PFSK-1 (cell line): Measurements from ENCODE around the gene ACTRT3. TPM values are rescaled to one million over a fixed set of nuclear protein-coding genes. Genes with fewer than 3 reads are reported as not detected.
A peak's percentile ranks its signal among the peaks of the same experiment; 100 is the strongest.

Source experiments
- FOXP2 ChIP-seq: optimal IDR thresholded peaks from 2 replicates; pipeline ENCODE3; 2011; ENCODE audit warnings: borderline replicate concordance, control low read depth, inconsistent platforms; ENCODE audit not compliant: insufficient read depth; ENCODE audit errors: extremely low read length, extremely low read depth
- POLR2AphosphoS5 ChIP-seq: IDR thresholded peaks from 2 replicates; pipeline ENCODE4 v1.6.1; 2012; ENCODE audit warnings: low read depth, mild to moderate bottlenecking, control low read depth, low read length, moderate library complexity
- REST ChIP-seq, 2 experiments: IDR thresholded peaks; 2 replicates each; pipeline versions ENCODE4 v1.6.1 to v1.8.0; 2011 to 2012; ENCODE audit warnings: low read depth in 2 of 2, low read length in 2 of 2, control low read depth in 1 of 2, inconsistent platforms in 1 of 2, mild to moderate bottlenecking in 1 of 2, moderate library complexity in 1 of 2; ENCODE audit not compliant: insufficient read depth in 1 of 2
- SIN3A ChIP-seq: IDR thresholded peaks from 2 replicates; pipeline ENCODE4 v1.6.1; 2012; ENCODE audit warnings: mild to moderate bottlenecking, low read length, moderate library complexity, borderline replicate concordance; ENCODE audit not compliant: insufficient read depth
- TAF1 ChIP-seq: IDR thresholded peaks from 2 replicates; pipeline ENCODE4 v1.6.1; 2012; ENCODE audit warnings: low read length, control low read depth, borderline replicate concordance; ENCODE audit not compliant: insufficient read depth
- polyA plus RNA-seq: library from polyadenylated mRNA; unstranded; fragments of >200 nt; gene quantifications from one replicate; pipeline ENCODE4 v1.2.1, GENCODE V29; 2012; ENCODE audit warnings: low read depth, missing spikeins; ENCODE audit not compliant: insufficient read length

ACTRT3 gene
- polyA plus RNA-seq, result 0.70 TPM

GRCh38 chr3:169769287-169770181 is at the start of gene ACTRT3:
TSS of gene ACTRT3 (minus strand) at chr3:169769561. CDS start at chr3:169769520, 41 bp downstream.
- TF ChIP-seq FOXP2 (peak; percentile 16), REST (IDR thresholded peaks at IDR 0.05; ENCODE audit: insufficient read depth in 1 of 2, low read depth in 2 of 2, low read length in 2 of 2) (no peak), TAF1 (no peak)

GRCh38 chr3:169818316-169818715 is 49.0 kb upstream of the ACTRT3 start:
- TF ChIP-seq FOXP2 (no peak), TAF1 (no peak), POLR2AphosphoS5 (no peak), REST (IDR thresholded peaks at IDR 0.05; ENCODE audit: insufficient read depth in 1 of 2, low read depth in 2 of 2, low read length in 2 of 2) (no peak), SIN3A (no peak)

- no peak for TF ChIP-seq SIN3A
- TF ChIP-seq FOXP2, result no peak
- TF ChIP-seq TAF1, result no peak
- no peak for TF ChIP-seq POLR2AphosphoS5
- no peak for TF ChIP-seq REST (IDR thresholded peaks at IDR 0.05; ENCODE audit: insufficient read depth in 1 of 2, low read depth in 2 of 2, low read length in 2 of 2)
Measured at GRCh38 chr3:169815590-169816150, 46.3 kb upstream of the ACTRT3 start.

- TF ChIP-seq FOXP2 (no peak), SIN3A (no peak), REST (IDR thresholded peaks at IDR 0.05; ENCODE audit: insufficient read depth in 1 of 2, low read depth in 2 of 2, low read length in 2 of 2) (no peak), TAF1 (no peak), POLR2AphosphoS5 (no peak)
Measured at GRCh38 chr3:169813757-169814517, 44.6 kb upstream of the ACTRT3 start.
